ENCODE data around the gene EPN2. TPM values are rescaled to one million over a fixed set of nuclear protein-coding genes. Genes with fewer than 3 reads are reported as not detected.

Gene EPN2
- total RNA-seq, 4 donors from 2014 or later = 18.9 to 31.8 (median 26.2) TPM

DNA sequence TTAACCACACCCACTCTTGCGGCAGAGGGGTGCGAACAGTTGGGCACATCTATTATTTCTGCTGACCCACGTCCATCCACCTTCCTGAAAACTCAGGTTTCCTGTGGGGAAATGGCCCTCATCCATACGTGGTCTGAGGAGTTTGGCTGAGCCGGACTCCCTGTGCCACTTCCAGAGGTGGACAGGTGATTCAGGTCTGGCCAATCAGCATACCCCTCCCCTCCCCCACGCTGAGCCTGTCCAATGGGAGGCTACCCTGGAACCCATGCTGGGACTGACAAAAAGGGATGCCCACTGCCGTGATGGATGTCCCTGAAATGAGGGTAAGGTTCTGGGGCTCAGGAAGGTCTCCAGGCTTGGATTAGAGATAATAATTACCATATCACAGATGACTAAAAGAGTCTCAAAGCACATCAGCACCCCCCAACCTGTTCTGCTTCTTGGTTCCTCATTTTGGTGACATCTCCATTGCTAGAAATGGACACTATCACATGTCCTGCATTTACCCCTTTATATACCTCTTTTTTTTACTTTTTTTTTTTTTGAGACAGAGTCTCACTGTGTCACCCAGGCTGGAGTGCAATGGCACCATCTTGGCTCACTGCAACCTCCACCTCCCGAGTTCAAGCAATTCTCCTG, 135.8 kb downstream of the EPN2 start:
- Histone ChIP-seq H3K4me1 (peaks cover 7 to 8% of the 10 kb centered on the region in 2 donors), H3K27ac (no peak overlapping the region), H3K27me3 (no peaks in the 10 kb centered on the region), H3K36me3 (no peaks in the 10 kb centered on the region), H3K9me3 (no peaks in the 10 kb centered on the region), H3K4me3 (no peak overlapping the region)
- intact Hi-C loops (cut with DNase I; ENCODE audit: low total_unique reads) (loop anchor here (10.0 kb wide), 1 partner anchor 162 kb away; the partner anchor contains the start of gene SLC47A1), in situ Hi-C loops (cut with MboI; ENCODE audit: low sequenced_read_pairs in 4 of 4) (loop anchor here (25.0 kb wide), 2 partner anchors 264 to 389 kb away; partner anchors contain the start of gene ALDH3A2 (in 1 of the 4))
- TF ChIP-seq POLR2A (IDR thresholded peaks at IDR 0.05) = no peak
- TF ChIP-seq, protein P1, sequence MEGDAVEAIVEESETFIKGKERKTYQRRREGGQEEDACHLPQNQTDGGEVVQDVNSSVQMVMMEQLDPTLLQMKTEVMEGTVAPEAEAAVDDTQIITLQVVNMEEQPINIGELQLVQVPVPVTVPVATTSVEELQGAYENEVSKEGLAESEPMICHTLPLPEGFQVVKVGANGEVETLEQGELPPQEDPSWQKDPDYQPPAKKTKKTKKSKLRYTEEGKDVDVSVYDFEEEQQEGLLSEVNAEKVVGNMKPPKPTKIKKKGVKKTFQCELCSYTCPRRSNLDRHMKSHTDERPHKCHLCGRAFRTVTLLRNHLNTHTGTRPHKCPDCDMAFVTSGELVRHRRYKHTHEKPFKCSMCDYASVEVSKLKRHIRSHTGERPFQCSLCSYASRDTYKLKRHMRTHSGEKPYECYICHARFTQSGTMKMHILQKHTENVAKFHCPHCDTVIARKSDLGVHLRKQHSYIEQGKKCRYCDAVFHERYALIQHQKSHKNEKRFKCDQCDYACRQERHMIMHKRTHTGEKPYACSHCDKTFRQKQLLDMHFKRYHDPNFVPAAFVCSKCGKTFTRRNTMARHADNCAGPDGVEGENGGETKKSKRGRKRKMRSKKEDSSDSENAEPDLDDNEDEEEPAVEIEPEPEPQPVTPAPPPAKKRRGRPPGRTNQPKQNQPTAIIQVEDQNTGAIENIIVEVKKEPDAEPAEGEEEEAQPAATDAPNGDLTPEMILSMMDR (IDR thresholded peaks at IDR 0.05 in 4 of 5, conservative IDR thresholded peaks at IDR 0.05 in 1 of 5) = no peak
- no peak for ATAC-seq
- no peak for DNase-seq

DNA sequence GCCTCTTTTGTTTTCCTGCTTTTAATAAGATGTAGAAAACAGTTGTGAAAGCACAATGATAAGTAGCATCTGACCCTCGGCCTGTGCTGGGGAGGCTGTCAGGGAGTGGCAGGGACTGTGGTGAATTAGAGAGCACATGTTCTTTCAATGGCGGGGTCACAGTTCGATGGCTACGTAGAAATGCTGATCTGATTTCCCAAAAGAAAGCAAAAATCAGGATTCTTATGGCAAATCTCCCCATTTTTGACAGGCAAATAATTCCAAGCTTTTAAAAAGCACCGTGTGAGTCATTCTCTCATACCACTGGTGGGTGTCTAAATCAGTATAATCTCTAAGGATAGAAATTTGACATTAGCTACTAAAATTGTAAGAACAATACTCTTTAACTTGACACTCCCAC, 137.0 kb downstream of the EPN2 start:
- intact Hi-C loops (cut with DNase I; ENCODE audit: low total_unique reads) (loop anchor here (10.0 kb wide), 1 partner anchor 161 kb away; the partner anchor contains the start of gene SLC47A1), in situ Hi-C loops (cut with MboI; ENCODE audit: low sequenced_read_pairs in 4 of 4) (loop anchor here (25.0 kb wide), 2 partner anchors 263 to 388 kb away; partner anchors contain the start of gene ALDH3A2 (in 1 of the 4))
- no peak overlapping the region for H3K4me3 ChIP-seq
- no peak overlapping the region for H3K27ac ChIP-seq
- no peak for TF ChIP-seq POLR2A (IDR thresholded peaks at IDR 0.05)
- TF ChIP-seq, protein P1 (IDR thresholded peaks at IDR 0.05 in 4 of 5, conservative IDR thresholded peaks at IDR 0.05 in 1 of 5) = no peak
- DNase-seq (no peak), ATAC-seq (no peak)
- no peaks in the 10 kb centered on the region for H3K36me3 ChIP-seq
- H3K9me3 ChIP-seq = no peaks in the 10 kb centered on the region
- H3K27me3 ChIP-seq = no peaks in the 10 kb centered on the region
- H3K4me1 ChIP-seq = peaks cover 7 to 14% of the 10 kb centered on the region in 2 donors

DNA sequence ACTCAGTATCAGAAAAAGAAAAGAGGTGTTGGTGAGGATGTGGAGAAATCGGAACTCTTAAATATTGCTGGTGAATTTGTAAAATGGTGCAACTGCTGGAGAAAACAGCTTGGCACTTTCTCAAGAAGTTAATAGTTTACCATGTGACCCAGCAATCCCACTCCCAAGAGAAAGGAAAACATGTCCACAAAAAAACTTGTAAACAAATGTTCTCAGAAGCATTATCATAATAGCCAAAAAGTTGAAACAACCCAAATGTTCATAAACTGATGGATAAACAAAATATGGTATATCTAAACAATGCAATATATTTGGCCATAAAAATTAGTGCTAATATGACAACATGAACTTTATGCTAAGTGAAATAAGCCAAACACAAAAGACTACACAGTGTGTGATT, 138.6 kb downstream of the EPN2 start:
- H3K27me3 ChIP-seq = no peaks in the 10 kb centered on the region
- peaks cover 7 to 16% of the 10 kb centered on the region in 2 donors for H3K4me1 ChIP-seq
- in situ Hi-C loops (cut with MboI; ENCODE audit: low sequenced_read_pairs in 4 of 4) (no loop called here), intact Hi-C loops (cut with DNase I; ENCODE audit: low total_unique reads) (loop anchor here (2.0 to 10.0 kb wide), 5 partner anchors 27 to 272 kb away; partner anchors contain the start of genes ALDH3A2 and SLC47A1)
- no peaks in the 10 kb centered on the region for H3K9me3 ChIP-seq
- no peak for DNase-seq
- H3K27ac ChIP-seq = no peak overlapping the region
- H3K36me3 ChIP-seq = peaks cover 0 to 11% of the 10 kb centered on the region in 2 donors
- no peak for ATAC-seq
- TF ChIP-seq, protein P1 (IDR thresholded peaks at IDR 0.05 in 4 of 5, conservative IDR thresholded peaks at IDR 0.05 in 1 of 5) = no peak
- no peak for TF ChIP-seq POLR2A (IDR thresholded peaks at IDR 0.05)
- no peak overlapping the region for H3K4me3 ChIP-seq

DNA sequence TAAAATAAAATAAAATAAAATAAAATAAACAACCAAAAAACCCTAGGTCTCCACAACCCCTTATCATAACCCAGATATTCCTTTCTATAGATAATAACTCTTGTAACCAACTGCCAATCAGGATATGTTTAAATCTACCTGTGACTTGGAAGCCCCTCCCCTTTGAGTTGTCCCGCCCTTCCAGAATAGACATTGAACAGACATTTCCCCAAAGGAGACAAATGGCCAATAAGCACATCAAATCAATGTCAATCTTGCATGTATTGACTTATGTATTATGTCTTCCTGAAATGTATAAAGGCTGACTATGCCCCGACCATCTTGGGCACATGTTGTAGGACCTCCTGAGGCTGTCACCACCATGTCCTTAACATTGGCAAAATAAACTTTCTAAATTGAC, 139.6 kb downstream of the EPN2 start:
- peaks cover 7 to 16% of the 10 kb centered on the region in 2 donors for H3K4me1 ChIP-seq
- H3K27ac ChIP-seq = peak overlapping the region; percentile 83 to 97 (median 94)
- in situ Hi-C loops (cut with MboI; ENCODE audit: low sequenced_read_pairs in 4 of 4) = no loop called here
- TF ChIP-seq POLR2A (IDR thresholded peaks at IDR 0.05) = no peak
- TF ChIP-seq, protein P1 (IDR thresholded peaks at IDR 0.05 in 4 of 5, conservative IDR thresholded peaks at IDR 0.05 in 1 of 5) = no peak
- intact Hi-C loops (cut with DNase I; ENCODE audit: low total_unique reads) = loop anchor here (2.0 to 10.0 kb wide), 5 partner anchors 28 to 270 kb away; partner anchors contain the start of genes ALDH3A2 and SLC47A1
- ATAC-seq (no peak), DNase-seq (no peak)
- peak overlapping the region; percentile 64 to 98 (median 83) for H3K4me3 ChIP-seq
- H3K27me3 ChIP-seq = no peaks in the 10 kb centered on the region
- H3K36me3 ChIP-seq = peaks cover 0 to 22% of the 10 kb centered on the region in 2 donors
- H3K9me3 ChIP-seq = no peaks in the 10 kb centered on the region
